Type B pancreatic cell (in vitro differentiated cells): ENCODE results near the gene RASL10A. TPM values are rescaled to one million over a fixed set of nuclear protein-coding genes. Genes with fewer than 3 reads are reported as not detected.
A peak's percentile ranks its signal among the peaks of the same experiment; 100 is the strongest.

Source experiments
- DNase-seq: peaks from one replicate; pipeline ENCODE4 v3.0.0; 2021; ENCODE audit warnings: mixed read lengths; ENCODE audit not compliant: unreplicated experiment; ENCODE audit errors: extremely low spot score
- H3K27ac Mint-ChIP-seq: 2 replicates; pipeline ENCODE4 v1.8.0; 2021; ENCODE audit warnings: mild to moderate bottlenecking, mixed read lengths
- H3K27me3 Mint-ChIP-seq: 2 replicates; pipeline ENCODE4 v1.8.0; 2021; ENCODE audit warnings: mixed read lengths
- H3K36me3 Mint-ChIP-seq: 2 replicates; pipeline ENCODE4 v1.8.0; 2021; ENCODE audit warnings: mixed read lengths
- H3K4me1 Mint-ChIP-seq: one replicate; pipeline ENCODE4 v1.8.0; 2021; ENCODE audit warnings: mixed read lengths; ENCODE audit not compliant: unreplicated experiment
- H3K4me3 Mint-ChIP-seq: 2 replicates; pipeline ENCODE4 v1.8.0; 2021; ENCODE audit warnings: mild to moderate bottlenecking, mixed read lengths
- H3K9me3 Mint-ChIP-seq: 2 replicates; pipeline ENCODE4 v1.8.0; 2021; ENCODE audit warnings: mixed read lengths
- total RNA-seq: library from RNA; stranded (reverse); gene quantifications from 2 replicates; pipeline ENCODE4 v1.2.1, GENCODE V29; 2021; ENCODE audit warnings: low replicate concordance
- TF ChIP-seq, protein P1 (sequence below): fragments of 200-600 bp; sonication (generic); conservative IDR thresholded peaks from 2 replicates; pipeline ENCODE4 v1.5.0; 2021; ENCODE audit warnings: antibody characterized with exemption, mild to moderate bottlenecking

RASL10A gene
- total RNA-seq, 1 donor from 2014 or later, result 1.5 TPM

GRCh38 chr22:29275167-29275566 lies 40.3 kb downstream of the RASL10A start:
- Mint-ChIP-seq H3K36me3 (peaks cover 74% of the 10 kb centered on the region), H3K27ac (no peak overlapping the region), H3K4me1 (peaks cover 56% of the 10 kb centered on the region), H3K9me3 (no peaks in the 10 kb centered on the region), H3K4me3 (no peak overlapping the region), H3K27me3 (no peaks in the 10 kb centered on the region)
- TF ChIP-seq, protein P1, sequence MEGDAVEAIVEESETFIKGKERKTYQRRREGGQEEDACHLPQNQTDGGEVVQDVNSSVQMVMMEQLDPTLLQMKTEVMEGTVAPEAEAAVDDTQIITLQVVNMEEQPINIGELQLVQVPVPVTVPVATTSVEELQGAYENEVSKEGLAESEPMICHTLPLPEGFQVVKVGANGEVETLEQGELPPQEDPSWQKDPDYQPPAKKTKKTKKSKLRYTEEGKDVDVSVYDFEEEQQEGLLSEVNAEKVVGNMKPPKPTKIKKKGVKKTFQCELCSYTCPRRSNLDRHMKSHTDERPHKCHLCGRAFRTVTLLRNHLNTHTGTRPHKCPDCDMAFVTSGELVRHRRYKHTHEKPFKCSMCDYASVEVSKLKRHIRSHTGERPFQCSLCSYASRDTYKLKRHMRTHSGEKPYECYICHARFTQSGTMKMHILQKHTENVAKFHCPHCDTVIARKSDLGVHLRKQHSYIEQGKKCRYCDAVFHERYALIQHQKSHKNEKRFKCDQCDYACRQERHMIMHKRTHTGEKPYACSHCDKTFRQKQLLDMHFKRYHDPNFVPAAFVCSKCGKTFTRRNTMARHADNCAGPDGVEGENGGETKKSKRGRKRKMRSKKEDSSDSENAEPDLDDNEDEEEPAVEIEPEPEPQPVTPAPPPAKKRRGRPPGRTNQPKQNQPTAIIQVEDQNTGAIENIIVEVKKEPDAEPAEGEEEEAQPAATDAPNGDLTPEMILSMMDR, result no peak
- no peak for DNase-seq

DNA sequence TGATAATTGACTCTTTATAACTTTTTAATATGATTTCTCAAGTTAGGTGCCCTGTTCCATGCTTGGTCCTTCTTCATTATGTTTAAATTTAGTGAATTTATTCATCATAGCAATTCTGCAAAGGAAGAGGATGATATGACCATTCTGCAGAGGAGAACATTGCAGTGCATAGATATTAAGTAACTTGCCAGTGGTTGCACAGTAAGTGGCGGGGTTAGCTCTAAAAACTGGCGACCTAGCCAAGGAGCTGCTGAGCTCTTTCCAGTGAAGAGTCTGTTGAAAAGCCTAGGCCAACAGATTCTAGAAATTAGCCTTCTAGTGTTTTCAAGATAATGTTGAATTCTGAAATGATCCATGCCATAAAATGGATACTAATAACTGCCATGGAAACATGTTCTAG lies 42.9 kb downstream of the RASL10A start:
- TF ChIP-seq, protein P1, result no peak
- H3K4me1 Mint-ChIP-seq, result peaks cover 59% of the 10 kb centered on the region
- H3K27ac Mint-ChIP-seq, result no peak overlapping the region
- H3K4me3 Mint-ChIP-seq, result no peak overlapping the region
- peaks cover 4% of the 10 kb centered on the region for H3K27me3 Mint-ChIP-seq
- peaks cover 71% of the 10 kb centered on the region for H3K36me3 Mint-ChIP-seq
- DNase-seq, result no peak
- no peaks in the 10 kb centered on the region for H3K9me3 Mint-ChIP-seq

DNA sequence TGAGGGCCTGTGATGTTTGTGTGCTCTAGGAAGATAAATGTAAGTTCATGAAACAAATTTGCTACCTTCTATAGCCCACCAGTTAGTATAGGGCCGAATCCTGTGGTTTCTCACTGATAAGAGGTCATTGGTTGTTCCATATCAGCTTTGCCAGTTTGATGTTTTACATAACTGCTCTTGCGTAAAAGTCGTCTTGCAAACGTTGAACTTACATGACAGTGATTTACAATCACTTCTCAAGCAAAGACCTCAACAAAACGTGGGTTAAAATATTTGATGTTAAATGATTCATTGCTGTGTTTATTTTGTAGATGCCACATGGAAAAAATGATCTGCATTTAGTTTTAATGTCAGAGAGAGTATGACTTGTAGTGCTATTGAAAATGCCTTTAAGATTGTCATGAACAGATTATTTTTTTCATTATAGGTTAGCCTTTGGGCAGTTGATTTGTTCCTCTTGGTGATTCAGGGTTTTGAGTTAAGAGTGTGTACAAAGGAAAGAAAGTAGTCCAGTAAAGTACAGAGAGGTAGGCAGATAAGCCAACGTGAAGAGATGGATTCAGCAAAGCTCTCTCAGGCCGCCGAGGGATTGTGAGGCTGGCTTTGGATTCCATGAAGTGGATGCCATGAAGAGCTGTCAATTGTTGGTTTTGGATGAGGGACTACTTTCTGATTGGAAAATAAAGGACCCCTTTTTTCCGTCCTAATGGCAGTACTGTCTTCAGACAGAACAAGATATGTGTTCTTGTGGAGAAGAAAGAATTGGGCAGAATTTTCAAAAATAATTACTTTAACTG lies 44.8 kb downstream of the RASL10A start:
- TF ChIP-seq, protein P1, result no peak
- no peak for DNase-seq
- H3K27ac Mint-ChIP-seq, result peak overlapping the region; percentile 100
- peaks cover 56% of the 10 kb centered on the region for H3K4me1 Mint-ChIP-seq
- H3K4me3 Mint-ChIP-seq, result peak overlapping the region; percentile 98
- no peaks in the 10 kb centered on the region for H3K9me3 Mint-ChIP-seq
- H3K27me3 Mint-ChIP-seq, result peaks cover 4% of the 10 kb centered on the region
- peaks cover 67% of the 10 kb centered on the region for H3K36me3 Mint-ChIP-seq

DNA sequence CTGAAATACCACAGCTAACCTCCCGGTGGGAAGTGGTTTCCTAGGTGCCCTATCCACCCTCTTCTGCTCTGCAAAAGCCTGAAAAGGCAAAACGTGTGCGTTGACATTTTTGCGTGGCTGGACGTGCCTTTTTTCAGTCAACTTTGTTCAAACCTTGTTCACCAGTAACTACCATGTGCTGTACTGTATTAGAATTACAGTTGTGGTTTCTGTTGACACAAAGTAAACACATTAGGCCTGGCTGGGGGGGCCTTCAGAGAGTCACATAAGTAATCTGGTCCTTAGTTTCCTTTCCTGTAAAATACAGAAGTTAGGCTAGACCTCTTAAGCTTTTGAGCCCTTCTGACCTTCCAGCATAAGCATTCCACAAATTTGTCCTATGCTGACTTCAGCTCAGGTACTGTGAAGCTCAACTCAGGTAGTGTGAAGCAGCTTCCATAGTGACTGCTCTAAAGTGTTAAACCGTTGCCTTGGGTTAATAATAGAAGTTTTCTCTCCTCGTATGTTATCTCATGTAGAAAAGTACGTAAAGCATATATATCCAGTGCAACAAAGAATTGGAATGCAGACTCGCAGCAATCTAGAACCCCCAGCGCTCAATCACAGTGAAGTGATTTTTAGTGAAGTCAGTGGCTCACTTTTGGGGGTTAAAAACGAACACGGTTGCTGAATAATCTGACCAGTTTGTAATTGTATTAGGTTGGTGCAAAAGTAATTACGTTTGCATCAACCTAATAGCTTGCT lies 45.6 kb downstream of the RASL10A start:
- TF ChIP-seq, protein P1, result no peak
- Mint-ChIP-seq H3K27me3 (peaks cover 4% of the 10 kb centered on the region), H3K27ac (peak overlapping the region; percentile 100), H3K9me3 (no peaks in the 10 kb centered on the region), H3K36me3 (peaks cover 59% of the 10 kb centered on the region), H3K4me1 (peaks cover 49% of the 10 kb centered on the region), H3K4me3 (peak overlapping the region; percentile 98)
- no peak for DNase-seq

- Mint-ChIP-seq H3K36me3 (peaks cover 53% of the 10 kb centered on the region), H3K27me3 (peaks cover 4% of the 10 kb centered on the region), H3K4me1 (peaks cover 45% of the 10 kb centered on the region), H3K27ac (peak overlapping the region; percentile 100), H3K9me3 (no peaks in the 10 kb centered on the region), H3K4me3 (peak overlapping the region; percentile 98)
- TF ChIP-seq, protein P1, result no peak
- DNase-seq, result no peak
Measured at GRCh38 chr22:29269230-29269604, 46.3 kb downstream of the RASL10A start.
